Ectodermal cell (in vitro differentiated cells): Measurements from ENCODE around the gene P2RX7.
"Not testable (repeated sequence)": the region's sequence is repeated elsewhere in the genome, so short reads cannot be mapped to it uniquely, and the experiment has no call there.

Experiments
- H3K27ac ChIP-seq: 2 replicates; pipeline ENCODE4 v1.7.0; 2013; ENCODE audit warnings: mild to moderate bottlenecking, low read depth, low read length; ENCODE audit not compliant: insufficient read depth, poor library complexity, severe bottlenecking
- H3K27me3 ChIP-seq: 2 replicates; pipeline ENCODE4 v1.7.0; 2013; ENCODE audit warnings: mild to moderate bottlenecking, low read length; ENCODE audit not compliant: insufficient read depth, control insufficient read depth, poor library complexity, severe bottlenecking
- H3K36me3 ChIP-seq: one replicate; pipeline ENCODE4 v1.7.0; 2013; ENCODE audit warnings: low read length; ENCODE audit not compliant: control insufficient read depth, insufficient read depth
- H3K4me1 ChIP-seq: one replicate; pipeline ENCODE4 v1.7.0; 2013; ENCODE audit warnings: low read length; ENCODE audit not compliant: control insufficient read depth, insufficient read depth
- H3K4me3 ChIP-seq: 2 replicates; pipeline ENCODE4 v1.7.0; 2013; ENCODE audit warnings: low read depth, low read length, control low read depth; ENCODE audit not compliant: insufficient read depth
- H3K9me3 ChIP-seq: 2 replicates; pipeline ENCODE4 v1.7.0; 2013; ENCODE audit warnings: mild to moderate bottlenecking, low read length, moderate library complexity; ENCODE audit not compliant: control insufficient read depth
- WGBS, 2 experiments: methylation state at CpG; one replicate each; pipeline ENCODE4 v1.1.7; 2013; ENCODE audit warnings: missing lambda C conversion rate in 2 of 2; 5-methylcytosine and 5-hydroxymethylcytosine counted together

Gene P2RX7

DNA sequence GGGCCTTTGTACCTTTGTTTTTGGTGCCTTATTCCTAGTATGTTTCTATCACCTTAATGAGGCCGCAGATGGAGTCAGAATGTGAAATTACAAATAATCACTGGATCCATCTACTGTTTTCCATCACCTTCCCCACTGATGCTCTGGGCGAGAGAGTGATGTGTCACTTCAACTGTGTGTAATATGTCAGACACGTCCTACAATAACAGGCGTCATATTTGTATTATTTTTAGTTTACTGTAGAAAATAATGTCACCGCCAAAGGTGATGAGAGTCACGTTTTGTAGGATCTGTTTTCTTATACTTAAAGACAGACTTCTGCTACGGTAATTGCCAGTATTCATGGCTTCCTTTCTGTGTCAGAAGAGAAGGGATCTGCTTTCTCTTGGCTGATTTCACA, 54.8 kb downstream of the P2RX7 start:
- Histone ChIP-seq H3K27ac (no peak overlapping the region), H3K4me3 (no peak overlapping the region)
- 95% methylated on average over 7 of the region's 7 CpGs for WGBS, 2 experiments

DNA sequence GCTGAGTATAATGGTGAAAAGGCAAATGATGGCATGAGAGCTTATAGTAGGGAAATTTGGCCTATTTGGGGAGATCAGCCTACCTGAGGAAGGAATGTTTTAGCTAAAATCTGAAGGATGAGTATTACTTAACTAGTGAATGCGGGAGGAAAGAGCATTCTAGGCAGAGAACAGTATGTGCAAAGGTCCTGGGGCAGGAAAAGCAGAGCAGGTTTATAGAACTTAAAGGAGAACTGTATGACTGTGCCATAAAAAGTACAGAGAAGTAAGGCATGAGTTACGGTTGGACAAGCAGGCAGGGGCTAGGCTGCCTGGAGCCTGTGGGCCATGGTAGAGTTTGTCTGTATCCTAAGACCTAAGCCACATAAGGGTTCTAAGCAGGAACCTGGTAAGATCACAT, 55.6 kb downstream of the P2RX7 start:
- 90 to 94% methylated on average over 2 of the region's 2 CpGs for WGBS, 2 experiments
- Histone ChIP-seq H3K9me3 (no peaks in the 10 kb centered on the region), H3K27me3 (no peaks in the 10 kb centered on the region), H3K27ac (no peak overlapping the region), H3K36me3 (no peaks in the 10 kb centered on the region), H3K4me1 (no peaks in the 10 kb centered on the region), H3K4me3 (no peak overlapping the region)

More for the DNA sequence above, 54.8 kb downstream of the P2RX7 start:
- no peaks in the 10 kb centered on the region for H3K9me3 ChIP-seq
- no peaks in the 10 kb centered on the region for H3K4me1 ChIP-seq
- H3K27me3 ChIP-seq = no peaks in the 10 kb centered on the region
- no peaks in the 10 kb centered on the region for H3K36me3 ChIP-seq

DNA sequence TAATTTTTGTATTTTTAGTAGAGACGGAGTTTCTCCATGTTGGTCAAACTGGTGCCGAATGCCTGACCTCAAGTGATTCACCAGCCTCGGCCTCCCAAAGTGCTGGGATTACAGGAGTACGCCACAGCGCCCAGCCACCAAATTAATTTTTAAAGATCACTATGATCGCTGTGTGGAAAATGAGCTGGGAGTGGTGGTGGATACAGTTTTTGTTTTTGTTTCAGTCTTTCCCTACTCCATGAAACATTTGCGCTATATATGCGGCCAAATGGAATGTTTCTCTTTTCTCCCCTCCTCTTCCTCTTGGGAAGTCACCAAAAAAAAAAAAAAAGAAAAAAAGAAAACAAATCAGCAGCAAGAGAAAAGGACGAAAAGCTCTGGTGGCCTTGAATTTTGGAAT, 56.5 kb downstream of the P2RX7 start:
- H3K4me1 ChIP-seq = no peaks in the 10 kb centered on the region
- H3K4me3 ChIP-seq = no peak overlapping the region
- 92 to 96% methylated on average over 7 to 9 of the region's 9 CpGs for WGBS, 2 experiments
- no peaks in the 10 kb centered on the region for H3K36me3 ChIP-seq
- H3K9me3 ChIP-seq = no peaks in the 10 kb centered on the region
- H3K27ac ChIP-seq = no peak overlapping the region
- no peaks in the 10 kb centered on the region for H3K27me3 ChIP-seq

DNA sequence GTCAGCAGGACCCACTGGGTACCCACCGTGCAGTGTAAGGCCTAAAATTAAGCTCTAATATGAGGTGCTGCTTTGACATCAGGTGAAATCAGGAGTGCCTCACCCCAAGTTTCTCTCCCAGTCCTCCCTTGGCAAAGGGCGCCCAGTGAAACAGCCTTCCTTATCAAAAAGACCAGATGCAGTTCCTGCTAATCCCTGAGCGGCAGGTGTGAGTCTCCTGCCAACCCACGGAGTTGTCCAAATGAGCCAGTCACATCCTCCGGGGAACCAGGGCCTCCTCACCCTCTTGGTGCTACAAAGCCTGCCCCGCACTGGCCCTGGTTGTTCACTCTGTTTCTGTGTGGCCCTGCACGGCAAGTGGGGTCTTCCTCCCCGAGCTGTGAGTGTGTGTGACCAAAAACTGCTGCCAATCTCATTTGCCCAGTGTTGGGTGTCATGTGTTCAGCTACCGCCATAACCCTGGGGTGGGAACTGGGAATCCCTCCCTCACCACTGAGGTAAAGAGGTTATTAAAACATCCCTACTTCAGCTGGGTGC, 57.0 kb downstream of the P2RX7 start:
- no peaks in the 10 kb centered on the region for H3K36me3 ChIP-seq
- 91 to 92% methylated on average over 9 of the region's 9 CpGs for WGBS, 2 experiments
- H3K27me3 ChIP-seq = no peaks in the 10 kb centered on the region
- no peak overlapping the region for H3K4me3 ChIP-seq
- no peaks in the 10 kb centered on the region for H3K9me3 ChIP-seq
- H3K4me1 ChIP-seq = no peaks in the 10 kb centered on the region
- no peak overlapping the region for H3K27ac ChIP-seq

DNA sequence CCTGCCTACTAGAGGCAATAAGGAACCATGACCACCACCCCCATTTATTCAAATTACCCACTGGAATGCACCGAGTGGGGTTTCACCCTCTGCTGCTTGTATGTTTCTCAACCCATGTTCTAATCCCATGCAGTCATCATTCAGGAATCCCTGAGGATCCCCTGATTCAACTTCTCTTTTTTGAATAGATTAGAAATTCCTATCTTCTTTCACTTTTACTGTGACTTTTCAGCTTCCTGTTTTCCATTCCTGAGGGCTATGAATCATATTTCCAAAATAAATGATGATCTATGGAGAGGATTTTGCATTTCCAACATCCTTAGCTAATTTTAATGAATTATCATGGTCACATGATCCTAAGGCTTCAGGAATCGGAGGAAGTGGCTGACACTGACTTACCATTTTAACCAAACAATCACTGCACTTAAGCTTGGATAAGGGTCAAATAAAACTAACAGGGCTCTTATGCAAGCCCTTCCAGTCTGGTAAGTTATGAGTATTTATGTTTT, 57.9 kb downstream of the P2RX7 start:
- 83 to 84% methylated on average over 2 of the region's 2 CpGs for WGBS, 2 experiments
- no peaks in the 10 kb centered on the region for H3K36me3 ChIP-seq
- no peaks in the 10 kb centered on the region for H3K4me1 ChIP-seq
- no peaks in the 10 kb centered on the region for H3K9me3 ChIP-seq
- no peak overlapping the region for H3K4me3 ChIP-seq
- no peak overlapping the region for H3K27ac ChIP-seq
- no peaks in the 10 kb centered on the region for H3K27me3 ChIP-seq

DNA sequence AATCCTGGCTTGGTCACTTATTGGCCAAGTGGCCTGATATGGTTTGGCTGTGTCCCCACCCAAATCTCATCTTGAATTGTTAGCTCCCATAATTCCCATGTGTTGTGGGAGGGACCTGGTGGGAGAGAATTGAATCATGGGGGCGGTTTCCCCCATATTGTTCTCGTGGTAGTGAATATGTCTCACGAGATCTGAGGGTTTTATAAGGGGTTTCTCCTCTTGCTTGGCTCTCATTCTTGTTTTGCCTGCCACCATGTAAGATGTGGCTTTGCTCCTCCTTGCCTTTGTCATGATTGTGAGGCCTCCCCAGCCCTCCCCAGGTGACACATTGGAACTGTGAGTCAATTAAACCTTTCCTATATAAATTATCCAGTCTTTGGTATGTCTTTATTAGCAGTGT, 58.5 kb downstream of the P2RX7 start:
- no peaks in the 10 kb centered on the region for H3K4me1 ChIP-seq
- H3K4me3 ChIP-seq = no peak overlapping the region
- WGBS, 2 experiments = 91 to 94% methylated on average over 3 of the region's 3 CpGs
- no peak overlapping the region for H3K27ac ChIP-seq
- H3K27me3 ChIP-seq = no peaks in the 10 kb centered on the region
- H3K9me3 ChIP-seq = no peaks in the 10 kb centered on the region
- H3K36me3 ChIP-seq = no peaks in the 10 kb centered on the region

DNA sequence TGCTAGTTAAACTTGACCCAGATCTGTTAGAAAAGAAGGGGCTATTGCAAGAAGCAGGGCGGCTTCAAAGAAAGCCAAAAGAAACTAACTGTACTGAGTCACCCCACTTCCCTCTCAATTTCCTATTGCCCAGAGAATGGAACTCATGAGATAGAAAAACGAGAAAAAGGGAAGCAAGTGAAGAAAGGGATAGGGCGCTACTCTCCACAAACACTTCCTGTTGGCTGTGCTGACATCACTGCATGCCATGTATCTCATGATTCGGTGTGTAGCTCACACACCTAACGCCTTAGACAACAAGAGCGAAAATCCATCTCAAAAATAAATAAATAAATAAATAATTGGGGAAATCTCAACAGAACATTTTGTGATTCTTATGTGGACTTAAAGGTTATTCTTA, 64.2 kb downstream of the P2RX7 start:
- WGBS, 2 experiments = 89 to 91% methylated on average over 4 of the region's 6 CpGs
- no peaks in the 10 kb centered on the region for H3K36me3 ChIP-seq
- no peaks in the 10 kb centered on the region for H3K27me3 ChIP-seq
- H3K27ac ChIP-seq = no peak overlapping the region
- H3K9me3 ChIP-seq = no peaks in the 10 kb centered on the region
- H3K4me3 ChIP-seq = no peak overlapping the region
- H3K4me1 ChIP-seq = no peaks in the 10 kb centered on the region

DNA sequence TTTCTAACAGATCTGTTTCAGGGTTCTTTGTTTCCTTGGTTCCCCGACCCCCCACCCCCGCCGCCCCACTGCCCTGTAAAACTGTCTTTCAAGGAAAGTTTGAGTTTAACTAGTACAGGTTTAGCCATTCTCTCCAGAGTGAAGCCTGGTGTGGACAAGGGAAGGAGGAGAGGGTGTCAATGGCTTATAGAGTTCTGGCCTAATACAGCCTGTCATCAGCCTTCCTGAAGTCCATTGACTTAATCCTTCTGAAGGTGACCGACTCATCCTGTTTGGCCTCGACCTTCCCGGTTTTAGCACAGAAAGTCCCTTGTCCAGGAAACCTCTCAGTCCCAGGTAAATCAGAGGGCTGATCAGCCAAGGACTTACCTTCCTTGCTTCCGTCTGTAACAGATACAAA, 66.3 kb downstream of the P2RX7 start:
- Histone ChIP-seq H3K36me3 (no peaks in the 10 kb centered on the region), H3K27ac (no peak overlapping the region), H3K9me3 (no peaks in the 10 kb centered on the region), H3K27me3 (no peaks in the 10 kb centered on the region), H3K4me3 (no peak overlapping the region), H3K4me1 (no peaks in the 10 kb centered on the region)
- WGBS, 2 experiments = 87 to 90% methylated on average over 6 to 7 of the region's 7 CpGs

DNA sequence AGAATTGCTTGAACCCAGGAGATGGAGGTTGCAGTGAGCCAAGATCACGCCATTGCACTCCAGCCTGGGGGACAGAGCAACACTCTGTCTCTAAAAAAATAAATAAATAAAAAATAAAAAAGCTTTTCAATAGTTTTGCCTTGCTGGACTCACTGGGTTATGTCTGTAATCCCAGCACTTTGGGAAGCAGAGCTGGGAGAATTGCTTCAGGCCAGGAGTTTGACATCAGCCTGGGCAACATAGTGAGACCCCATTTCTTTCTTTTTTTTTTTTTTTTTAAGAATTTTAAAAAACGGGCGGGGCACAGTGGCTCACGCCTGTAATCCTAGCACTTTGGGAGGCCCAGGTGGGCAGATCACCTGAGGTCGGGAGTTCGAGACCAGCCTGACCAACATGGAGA, 68.5 kb downstream of the P2RX7 start:
- WGBS, 2 experiments = 90 to 96% methylated on average over 5 to 6 of the region's 6 CpGs
- not testable (repeated sequence) for H3K4me1 ChIP-seq, H3K27ac ChIP-seq, H3K9me3 ChIP-seq, H3K4me3 ChIP-seq, H3K27me3 ChIP-seq, H3K36me3 ChIP-seq

DNA sequence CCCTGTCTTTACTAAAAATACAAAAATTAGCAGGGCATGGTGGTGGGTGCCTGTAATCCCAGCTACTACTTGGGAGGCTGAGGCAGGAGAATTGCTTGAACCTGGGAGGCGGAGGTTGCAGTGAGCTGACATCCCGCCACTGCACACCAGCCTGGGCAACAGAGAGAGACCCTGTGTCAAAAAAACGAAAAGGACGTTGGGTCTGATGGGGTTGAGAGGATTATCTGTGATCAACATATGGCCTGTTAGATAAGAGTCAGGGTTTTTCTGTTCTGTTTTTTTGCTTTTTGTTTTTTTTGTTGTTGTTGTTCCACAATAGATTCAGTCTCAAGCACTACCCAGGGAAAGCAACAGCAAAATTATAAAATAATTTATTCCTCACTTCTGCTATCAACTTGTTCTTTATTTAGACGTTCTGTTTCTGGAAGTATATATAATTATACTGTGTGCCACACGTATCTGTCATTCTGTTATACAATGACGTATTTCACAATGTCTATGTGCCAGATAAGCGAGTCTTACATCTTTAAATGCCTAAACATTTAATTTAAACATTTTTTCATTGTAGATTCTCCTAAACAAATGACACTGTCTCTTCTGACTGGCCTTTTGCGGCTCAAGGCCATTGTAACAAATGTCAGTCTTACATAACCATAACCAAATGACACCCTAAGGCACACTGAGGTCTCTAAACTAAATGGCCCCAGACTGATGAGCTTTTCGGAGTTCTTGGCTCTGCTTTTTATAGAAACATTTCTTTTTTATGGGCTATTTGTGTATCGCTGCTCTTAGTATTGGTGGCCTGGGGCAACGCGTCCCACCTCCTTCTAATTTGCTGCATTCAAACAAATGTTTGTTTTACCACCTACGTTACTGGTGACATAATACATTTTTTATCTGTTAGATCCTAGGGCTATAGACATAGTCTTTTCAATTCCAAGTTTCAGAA, 70.0 kb downstream of the P2RX7 start:
- no peaks in the 10 kb centered on the region for H3K9me3 ChIP-seq
- no peaks in the 10 kb centered on the region for H3K4me1 ChIP-seq
- H3K27ac ChIP-seq = no peak overlapping the region
- H3K36me3 ChIP-seq = no peaks in the 10 kb centered on the region
- no peak overlapping the region for H3K4me3 ChIP-seq
- WGBS, 2 experiments = 89 to 92% methylated on average over 13 to 14 of the region's 14 CpGs
- no peaks in the 10 kb centered on the region for H3K27me3 ChIP-seq
